Panc1 (cell line): ENCODE results near the gene CUL4A. TPM values are rescaled to one million over a fixed set of nuclear protein-coding genes. Genes with fewer than 3 reads are reported as not detected.

Experiments used
- ATAC-seq: fragments of 200-7000 bp; cut with Tn5 transposase; 2 replicates; pipeline ENCODE4 v1.9.1; 2020; ENCODE audit warnings: mild to moderate bottlenecking, moderate library complexity
- BruUV-seq: library from RNA; stranded (reverse); fragments of 400-500 nt; replicated peaks from 2 replicates; lab custom pipeline; 2021; lab: Mats Ljungman, UMichigan
- CTCF ChIA-PET: fragments of 300-600 bp; sonication (Branson Sonifier 250); formaldehyde crosslinking; loops from one replicate; lab custom pipeline; 2022; ENCODE audit warnings: antibody characterized with exemption; lab: Charles Lee
- POLR2A ChIA-PET: fragments of 300-600 bp; sonication (Branson Sonifier 250); formaldehyde crosslinking; loops from one replicate; lab custom pipeline; 2022; ENCODE audit warnings: antibody characterized with exemption; lab: Charles Lee
- DNase-seq: peaks from one replicate; pipeline ENCODE4 v3.0.0-alpha.2; 2010; ENCODE audit warnings: low read depth, low spot score
- H3K27ac ChIP-seq: 2 replicates; pipeline ENCODE4 v1.5.1; 2011; ENCODE audit warnings: mild to moderate bottlenecking, low read length, inconsistent platforms
- H3K27me3 ChIP-seq: fragments of 200-500 bp; sonication (Bioruptor generic); 2 replicates; pipeline ENCODE4 v1.6.0; 2014; ENCODE audit warnings: low read length, inconsistent platforms; ENCODE audit not compliant: control insufficient read depth, insufficient read depth
- H3K36me3 ChIP-seq: fragments of 200-500 bp; sonication (Bioruptor generic); 2 replicates; pipeline ENCODE4 v1.5.1; 2014; ENCODE audit warnings: inconsistent platforms, mild to moderate bottlenecking, low read length, moderate library complexity; ENCODE audit not compliant: control insufficient read depth, insufficient read depth
- H3K4me1 ChIP-seq: 2 replicates; pipeline ENCODE4 v1.5.1; 2011; ENCODE audit warnings: inconsistent platforms, mild to moderate bottlenecking, low read length, moderate library complexity; ENCODE audit not compliant: control insufficient read depth, insufficient read depth
- H3K4me3 ChIP-seq, 2 experiments: 2 replicates each; pipeline ENCODE4 v1.5.1; 2011 to 2012; ENCODE audit warnings: low read depth in 2 of 2, low read length in 2 of 2, mild to moderate bottlenecking in 2 of 2, inconsistent platforms in 1 of 2, moderate library complexity in 1 of 2
- H3K9me3 ChIP-seq: fragments of 200-500 bp; sonication (Bioruptor generic); 2 replicates; pipeline ENCODE4 v1.5.1; 2014; ENCODE audit warnings: low read depth, mild to moderate bottlenecking, inconsistent platforms, low read length, moderate library complexity; ENCODE audit not compliant: control insufficient read depth, insufficient read depth
- CTCF ChIP-seq: fragments of 450-650 bp; IDR thresholded peaks from 2 replicates; pipeline ENCODE4 v1.5.1; 2017; ENCODE audit warnings: mild to moderate bottlenecking
- POLR2AphosphoS5 ChIP-seq: IDR thresholded peaks from 2 replicates; pipeline ENCODE4 v1.6.1; 2012; ENCODE audit warnings: mild to moderate bottlenecking, low read depth, low read length, moderate library complexity
- REST ChIP-seq, 2 experiments: IDR thresholded peaks; 2 replicates each; pipeline ENCODE4 v1.6.1; 2011 to 2012; ENCODE audit warnings: low read depth in 2 of 2, control low read depth in 1 of 2, low read length in 1 of 2, mild to moderate bottlenecking in 1 of 2, moderate library complexity in 1 of 2; ENCODE audit not compliant: insufficient read depth in 1 of 2
- SIN3A ChIP-seq: IDR thresholded peaks from 2 replicates; pipeline ENCODE4 v1.6.1; 2012; ENCODE audit warnings: low read depth, mild to moderate bottlenecking, low read length, moderate library complexity, borderline replicate concordance; ENCODE audit not compliant: insufficient read depth
- TCF7L2 ChIP-seq: IDR thresholded peaks from 2 replicates; pipeline ENCODE4 v1.6.1; 2011; ENCODE audit warnings: mild to moderate bottlenecking, low read depth, low read length, inconsistent platforms
- in situ Hi-C: cut with HindIII; loops from 2 replicates; pipeline ENCODE4 v1.10.0; 2016; ENCODE audit warnings: low sequenced_read_pairs, low pct_unique_long_range_greater_than_20kb
- intact Hi-C: fragments of 100-400 bp; cut with micrococcal nuclease; formaldehyde crosslinking; loops from one replicate; pipeline ENCODE4 v1.10.0; 2022; ENCODE audit not compliant: unreplicated experiment
- total RNA-seq: library from RNA; stranded (reverse); gene quantifications from one replicate; pipeline ENCODE4 v1.2.1, GENCODE V29; 2021; ENCODE audit not compliant: unreplicated experiment

The CUL4A gene
- total RNA-seq, 1 experiment from 2014 or later, result 80.8 TPM

- H3K27ac ChIP-seq, result peak overlapping the region; percentile 88
- in situ Hi-C loops, result no loop called here
These were observed 23.1 kb upstream of the CUL4A start for GRCh38 chr13:113186061-113186900.

More at GRCh38 chr13:113186061-113186900, 23.1 kb upstream of the CUL4A start:
- Histone ChIP-seq H3K9me3 (no peaks in the 10 kb centered on the region), H3K27me3 (no peaks in the 10 kb centered on the region), H3K36me3 (peaks cover 4% of the 10 kb centered on the region; the same call in 1 of the 2 replicates), H3K4me1 (peaks cover 17% of the 10 kb centered on the region), H3K4me3 (peak overlapping the region; percentile 33 to 53)
- ChIA-PET POLR2A (interaction anchor here (0.8 kb wide), 1 partner anchor 14 kb away, joined by 3 read pairs; no protein-coding TSS in a partner anchor), CTCF (no interaction called here)
- intact Hi-C loops, result no loop called here
- TF ChIP-seq POLR2AphosphoS5, result no peak
- no peak for TF ChIP-seq SIN3A
- TF ChIP-seq REST (IDR thresholded peaks at IDR 0.05; ENCODE audit: insufficient read depth in 1 of 2, low read depth in 2 of 2, low read length in 1 of 2), result no peak
- TF ChIP-seq TCF7L2, result no peak
- TF ChIP-seq CTCF, result no peak
- BruUV-seq, result no TSS peak
- no peak for DNase-seq
- no peak; the same call in 1 of the 2 replicates for ATAC-seq
